Peyer's patch (tissue), 4 donors: Measurements from ENCODE around the gene PTH1R. TPM values are rescaled to one million over a fixed set of nuclear protein-coding genes. Genes with fewer than 3 reads are reported as not detected.
"Not testable (repeated sequence)": the region's sequence is repeated elsewhere in the genome, so short reads cannot be mapped to it uniquely, and the experiment has no call there.

Experiments used
- DNase-seq, 3 donors: peaks; one replicate each; pipeline ENCODE4 v3.0.0-alpha.2; 2017 to 2019
- H3K27ac ChIP-seq, 4 donors: fragments of 200-600 bp; sonication (generic); one replicate each; pipeline ENCODE4 v1.5.1; 2016 to 2019
- H3K27me3 ChIP-seq, 2 donors: fragments of 200-600 bp; sonication (generic); one replicate each; pipeline ENCODE4 v1.5.1; 2019
- H3K36me3 ChIP-seq, 3 donors: fragments of 200-600 bp; sonication (generic); one replicate each; pipeline ENCODE4 v1.5.1; 2016 to 2019
- H3K4me1 ChIP-seq, 4 donors: fragments of 200-600 bp; sonication (generic); one replicate each; pipeline ENCODE4 v1.5.1; 2016 to 2019
- H3K4me3 ChIP-seq, 4 donors: fragments of 200-600 bp; sonication (generic); 1 replicate in 3 of 4; 2 replicates in 1 of 4; pipeline ENCODE4 v1.5.1; 2016 to 2019; ENCODE audit warnings: mild to moderate bottlenecking in 1 of 4
- H3K9me3 ChIP-seq, 4 donors: fragments of 200-600 bp; sonication (generic); one replicate each; pipeline ENCODE4 v1.5.1; 2016 to 2019; ENCODE audit warnings: mild to moderate bottlenecking in 1 of 4
- POLR2A ChIP-seq, 2 donors: fragments of 450-650 bp; IDR thresholded peaks; one replicate each; pipeline ENCODE4 v1.5.1; 2017; ENCODE audit warnings: antibody characterized with exemption in 2 of 2, mild to moderate bottlenecking in 2 of 2, moderate library complexity in 2 of 2
- total RNA-seq, 4 donors: library from RNA; depleted of rRNA; stranded (reverse); fragments of >200 nt; gene quantifications; one replicate each; pipeline ENCODE4 v1.1.0, GENCODE V29; 2016
- TF ChIP-seq, protein P1 (sequence below), 6 experiments: fragments of 450-650 bp in 4 of 6; fragments of 200-600 bp in 2 of 6; sonication (generic) in 1 of 6; IDR thresholded peaks; one replicate each; pipeline ENCODE4 v1.5.1; 2017 to 2019; ENCODE audit warnings: antibody characterized with exemption in 6 of 6, mild to moderate bottlenecking in 3 of 6, moderate library complexity in 1 of 6

Gene PTH1R
- total RNA-seq, 4 donors from 2014 or later, result 2.4 to 12.4 (median 5.7) TPM

DNA sequence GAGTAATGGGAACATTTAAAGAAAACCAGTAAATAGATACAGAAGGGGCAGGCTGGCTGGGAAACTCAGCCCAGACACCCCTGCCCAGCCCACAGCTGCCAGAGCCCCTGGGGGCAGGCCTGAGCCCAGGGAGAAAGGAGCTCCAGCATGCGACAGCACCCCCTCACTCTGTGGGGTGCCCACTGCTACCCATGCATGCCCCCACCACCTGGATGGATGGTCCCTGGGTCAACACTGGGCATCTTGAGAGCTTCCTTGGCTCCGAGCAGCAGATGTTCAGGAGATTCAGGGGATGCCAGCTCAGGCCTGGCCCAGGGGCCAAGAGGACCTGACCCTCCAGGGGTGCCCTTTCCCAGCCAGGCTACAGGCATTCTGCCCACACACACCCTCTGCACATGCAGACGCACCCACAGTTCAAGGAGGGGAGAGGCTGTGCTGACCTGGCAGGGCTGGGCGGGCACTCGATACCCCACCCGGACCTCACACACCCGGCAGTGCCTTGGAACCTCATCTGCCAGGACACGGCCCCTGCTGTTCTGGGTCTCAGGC is 31.5 kb downstream of the PTH1R start:
- H3K9me3 ChIP-seq, result no peaks in the 10 kb centered on the region
- no peak for DNase-seq
- no peak overlapping the region for H3K4me3 ChIP-seq
- H3K27ac ChIP-seq, result no peak overlapping the region
- no peak for TF ChIP-seq POLR2A (IDR thresholded peaks at IDR 0.05)
- TF ChIP-seq, protein P1, sequence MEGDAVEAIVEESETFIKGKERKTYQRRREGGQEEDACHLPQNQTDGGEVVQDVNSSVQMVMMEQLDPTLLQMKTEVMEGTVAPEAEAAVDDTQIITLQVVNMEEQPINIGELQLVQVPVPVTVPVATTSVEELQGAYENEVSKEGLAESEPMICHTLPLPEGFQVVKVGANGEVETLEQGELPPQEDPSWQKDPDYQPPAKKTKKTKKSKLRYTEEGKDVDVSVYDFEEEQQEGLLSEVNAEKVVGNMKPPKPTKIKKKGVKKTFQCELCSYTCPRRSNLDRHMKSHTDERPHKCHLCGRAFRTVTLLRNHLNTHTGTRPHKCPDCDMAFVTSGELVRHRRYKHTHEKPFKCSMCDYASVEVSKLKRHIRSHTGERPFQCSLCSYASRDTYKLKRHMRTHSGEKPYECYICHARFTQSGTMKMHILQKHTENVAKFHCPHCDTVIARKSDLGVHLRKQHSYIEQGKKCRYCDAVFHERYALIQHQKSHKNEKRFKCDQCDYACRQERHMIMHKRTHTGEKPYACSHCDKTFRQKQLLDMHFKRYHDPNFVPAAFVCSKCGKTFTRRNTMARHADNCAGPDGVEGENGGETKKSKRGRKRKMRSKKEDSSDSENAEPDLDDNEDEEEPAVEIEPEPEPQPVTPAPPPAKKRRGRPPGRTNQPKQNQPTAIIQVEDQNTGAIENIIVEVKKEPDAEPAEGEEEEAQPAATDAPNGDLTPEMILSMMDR (IDR thresholded peaks at IDR 0.05), result no peak
- H3K36me3 ChIP-seq, result no peaks in the 10 kb centered on the region
- peaks cover 0 to 20% (median 5%) of the 10 kb centered on the region in 4 donors for H3K4me1 ChIP-seq
- H3K27me3 ChIP-seq, result no peaks in the 10 kb centered on the region

DNA sequence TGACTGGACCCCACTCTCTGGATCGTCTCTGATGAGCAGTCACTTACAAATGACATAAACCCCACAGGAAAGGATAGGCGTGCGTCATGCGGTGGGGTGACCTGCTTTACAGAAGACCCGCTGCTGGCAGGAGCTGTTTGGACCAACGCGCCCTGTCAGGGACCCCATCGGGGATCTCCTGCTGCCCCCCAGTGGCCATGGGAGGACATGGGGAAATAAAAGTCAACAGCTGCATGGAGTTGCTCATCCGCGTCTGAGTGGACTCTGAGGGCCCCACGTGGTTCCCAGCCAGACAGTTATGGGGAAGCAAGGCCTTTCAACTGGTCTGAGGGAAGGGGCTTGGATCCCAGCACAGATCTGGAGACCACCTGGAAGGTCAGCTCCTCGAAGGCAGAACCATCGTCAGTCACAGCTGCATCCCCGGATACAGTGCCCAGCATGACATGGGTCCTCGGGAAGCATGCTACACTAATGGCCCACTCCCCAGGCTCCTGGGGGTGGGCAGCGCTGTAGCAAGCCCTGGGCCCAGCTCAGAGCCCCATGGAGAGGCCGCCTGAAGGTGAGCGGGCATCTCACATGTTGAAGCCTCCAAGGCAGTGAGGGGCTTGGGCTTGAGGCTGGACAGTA is 32.1 kb downstream of the PTH1R start:
- Histone ChIP-seq H3K27me3 (no peaks in the 10 kb centered on the region), H3K4me1 (peaks cover 0 to 22% (median 5%) of the 10 kb centered on the region in 4 donors), H3K36me3 (no peaks in the 10 kb centered on the region), H3K4me3 (no peak overlapping the region), H3K9me3 (no peaks in the 10 kb centered on the region), H3K27ac (no peak overlapping the region)
- DNase-seq, result peak; percentile 76 to 93 (median 83)
- no peak for TF ChIP-seq POLR2A (IDR thresholded peaks at IDR 0.05)
- TF ChIP-seq, protein P1 (IDR thresholded peaks at IDR 0.05), result peak; percentile 66 to 80 (median 76)

DNA sequence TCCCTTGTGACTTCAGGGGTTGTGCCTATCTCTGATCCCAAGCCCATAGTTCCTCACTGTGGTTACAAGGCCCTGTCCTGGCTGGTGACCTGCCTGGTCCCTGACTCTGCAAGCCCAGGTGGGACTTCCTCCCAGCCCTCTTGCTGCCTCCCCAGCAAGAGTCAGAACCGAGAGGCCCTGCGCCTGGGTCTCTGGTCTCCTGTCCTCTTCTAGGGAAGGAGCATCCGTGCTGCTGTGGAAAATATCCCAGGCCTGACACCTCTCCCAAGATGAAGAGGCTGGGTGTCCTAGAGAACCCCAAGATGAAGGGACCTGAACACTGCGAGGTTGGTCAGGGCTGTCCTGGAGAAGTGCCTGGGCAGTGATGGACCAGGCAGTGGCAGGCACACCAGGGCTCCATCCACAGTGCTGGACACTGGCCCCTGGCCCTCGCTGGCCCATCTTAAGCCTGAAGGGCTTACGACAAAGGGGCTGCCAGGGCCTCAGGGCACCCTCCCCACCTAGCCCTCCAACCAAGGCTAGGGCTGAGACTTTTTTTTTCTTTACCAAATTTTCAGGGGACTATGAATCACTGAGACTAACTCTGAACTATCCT is 32.7 kb downstream of the PTH1R start:
- Histone ChIP-seq H3K27ac (no peak overlapping the region), H3K27me3 (no peaks in the 10 kb centered on the region)
- TF ChIP-seq, protein P1 (IDR thresholded peaks at IDR 0.05), result no peak
- no peak for TF ChIP-seq POLR2A (IDR thresholded peaks at IDR 0.05)

DNA sequence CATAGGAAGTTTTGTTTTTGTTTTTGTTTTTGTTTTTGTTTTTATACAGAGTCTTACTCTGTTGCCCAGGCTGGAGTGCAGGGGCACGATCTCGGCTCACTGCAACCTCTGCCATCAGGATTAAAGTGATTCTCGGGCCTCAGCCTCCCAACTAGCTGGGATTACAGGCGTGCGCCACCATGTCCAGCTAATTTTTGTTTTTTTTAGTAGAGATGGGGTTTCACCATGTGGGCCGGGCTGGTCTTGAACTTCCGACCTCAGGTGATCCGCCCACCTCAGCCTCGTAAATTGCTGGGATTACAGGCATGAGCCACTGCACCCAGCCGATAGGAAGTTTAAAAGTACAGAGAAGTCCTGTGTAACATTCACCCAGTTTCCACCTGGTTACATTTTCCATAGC is 33.4 kb downstream of the PTH1R start:
- H3K36me3 ChIP-seq, H3K4me3 ChIP-seq, H3K27ac ChIP-seq, H3K9me3 ChIP-seq, H3K27me3 ChIP-seq: not testable (repeated sequence)
- peaks cover 0 to 22% (median 5%) of the 10 kb centered on the region in 4 donors for H3K4me1 ChIP-seq
- DNase-seq, result peak in 1 of 3 donors; percentile 15

More for the DNA sequence above, 32.7 kb downstream of the PTH1R start:
- Histone ChIP-seq H3K36me3 (no peaks in the 10 kb centered on the region), H3K4me3 (no peak overlapping the region), H3K4me1 (peaks cover 0 to 22% (median 5%) of the 10 kb centered on the region in 4 donors), H3K9me3 (no peaks in the 10 kb centered on the region)
- DNase-seq, result peak in 1 of 3 donors; percentile 39

DNA sequence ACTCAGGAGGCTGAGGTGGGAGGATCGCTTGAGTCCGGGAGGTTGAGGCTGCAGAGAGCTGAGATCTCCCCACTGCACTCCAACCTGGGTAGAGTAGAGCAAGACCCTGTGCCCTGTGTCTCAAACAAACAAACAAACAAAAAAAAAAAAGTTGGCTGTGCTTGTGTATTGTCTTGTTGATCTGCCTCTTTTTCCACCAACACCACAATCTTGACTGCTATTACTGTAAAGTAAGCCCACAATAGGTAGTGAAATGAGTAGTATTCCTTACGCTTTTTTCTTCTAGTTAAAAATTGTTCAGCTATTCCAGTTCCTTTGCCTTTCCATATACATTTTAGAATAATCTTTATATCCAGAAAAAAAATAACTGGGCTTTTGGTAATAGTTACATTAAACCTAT is 35.5 kb downstream of the PTH1R start:
- Histone ChIP-seq H3K4me1 (peaks cover 0 to 22% (median 5%) of the 10 kb centered on the region in 4 donors), H3K36me3 (peaks cover 0 to 18% (median 0%) of the 10 kb centered on the region in 3 donors), H3K9me3 (no peaks in the 10 kb centered on the region), H3K4me3 (no peak overlapping the region), H3K27ac (no peak overlapping the region), H3K27me3 (no peaks in the 10 kb centered on the region)
- TF ChIP-seq POLR2A (IDR thresholded peaks at IDR 0.05), result no peak
- TF ChIP-seq, protein P1 (IDR thresholded peaks at IDR 0.05), result no peak
- DNase-seq, result no peak

DNA sequence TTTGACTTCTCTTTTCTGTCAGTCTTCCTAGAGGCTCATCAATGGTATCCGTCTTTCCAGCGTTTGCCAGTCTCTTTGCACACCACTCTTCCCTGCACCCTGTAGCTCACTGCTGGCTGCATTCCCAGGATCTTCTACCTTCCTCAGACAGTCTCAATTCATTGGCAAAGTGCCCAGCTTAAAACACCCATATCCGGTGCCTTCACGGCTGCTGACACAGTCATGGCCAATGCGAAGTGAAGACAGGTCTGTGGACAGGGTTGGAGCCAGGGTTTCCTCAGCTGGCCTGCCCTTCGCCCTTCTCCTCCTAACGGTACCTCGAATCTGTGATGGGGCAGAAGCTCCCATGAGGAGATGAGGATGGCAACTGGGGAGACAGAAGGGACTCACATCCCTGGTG is 36.1 kb downstream of the PTH1R start:
- peak in 2 of 3 donors; percentile 62 to 65 for DNase-seq
- H3K27ac ChIP-seq, result no peak overlapping the region
- peaks cover 0 to 24% (median 0%) of the 10 kb centered on the region in 3 donors for H3K36me3 ChIP-seq
- no peak for TF ChIP-seq POLR2A (IDR thresholded peaks at IDR 0.05)
- TF ChIP-seq, protein P1 (IDR thresholded peaks at IDR 0.05), result no peak
- H3K27me3 ChIP-seq, result no peaks in the 10 kb centered on the region
- H3K9me3 ChIP-seq, result no peaks in the 10 kb centered on the region
- H3K4me1 ChIP-seq, result peaks cover 0 to 22% (median 5%) of the 10 kb centered on the region in 4 donors
- no peak overlapping the region for H3K4me3 ChIP-seq
